Measurements from ENCODE around the gene ERLIN1. TPM values are rescaled to one million over a fixed set of nuclear protein-coding genes. Genes with fewer than 3 reads are reported as not detected.
"Not testable (repeated sequence)": the region's sequence is repeated elsewhere in the genome, so short reads cannot be mapped to it uniquely, and the experiment has no call there.

ERLIN1 gene
- total RNA-seq, 2 donors from 2014 or later: 9.3 to 21.2 TPM

DNA sequence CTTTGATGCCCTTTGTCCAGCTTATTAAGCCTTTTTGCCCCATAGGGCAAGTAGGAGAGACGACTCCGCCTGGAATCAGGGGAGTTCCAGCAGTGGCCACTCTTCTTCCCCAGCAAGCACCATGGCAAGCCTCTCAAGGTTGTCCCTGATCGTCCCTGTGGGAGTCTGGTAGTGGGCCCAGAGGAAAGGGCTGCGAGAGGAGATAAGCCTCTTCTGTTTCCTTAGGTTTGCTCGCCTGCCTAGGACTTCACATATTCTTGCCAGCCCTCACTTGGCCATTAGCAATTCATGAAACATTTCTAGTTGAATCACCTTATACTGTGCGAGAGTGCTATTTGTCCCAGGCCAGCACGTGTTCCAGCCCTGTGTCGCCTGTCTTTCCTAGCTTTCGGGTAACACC is 56.4 kb downstream of the ERLIN1 start:
- Histone ChIP-seq H3K36me3 (no peaks in the 10 kb centered on the region), H3K27ac (no peak overlapping the region), H3K4me3 (no peak overlapping the region), H3K4me1 (ENCODE audit: control insufficient read depth in 1 of 2, low read depth in 2 of 2) (no peaks in the 10 kb centered on the region), H3K9me3 (no peaks in the 10 kb centered on the region), H3K27me3 (replicated peaks; ENCODE audit: insufficient read depth) (no peaks in the 10 kb centered on the region)
- DNase-seq (ENCODE audit: low spot score): no peak
- ATAC-seq (ENCODE audit: insufficient number of reproducible peaks, low FRiP score, low read depth): no peak
- no peak for TF ChIP-seq CTCF (IDR thresholded peaks at IDR 0.05)

DNA sequence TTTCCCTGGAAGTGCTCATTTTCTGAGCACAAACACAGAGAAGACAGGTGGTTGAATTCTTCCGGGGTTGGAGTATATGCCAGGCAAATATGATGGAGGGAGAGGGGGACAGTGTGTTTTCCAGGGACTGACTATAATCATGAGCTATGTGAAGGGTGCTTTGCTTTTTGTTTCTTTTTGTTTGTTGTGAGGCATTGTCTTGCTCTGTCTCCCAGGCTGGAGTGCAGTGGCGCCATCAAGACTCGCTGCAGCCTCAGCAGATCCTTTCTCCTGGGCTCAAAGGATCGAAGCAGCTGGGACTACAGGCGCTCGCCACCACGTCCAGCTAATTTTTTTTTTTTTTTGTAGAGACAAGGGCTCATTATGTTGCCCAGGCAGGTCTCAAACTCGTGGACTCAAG is 56.9 kb downstream of the ERLIN1 start:
- no peak for ATAC-seq (ENCODE audit: insufficient number of reproducible peaks, low FRiP score, low read depth)
- no peaks in the 10 kb centered on the region for H3K9me3 ChIP-seq
- no peaks in the 10 kb centered on the region for H3K27me3 ChIP-seq (replicated peaks; ENCODE audit: insufficient read depth)
- TF ChIP-seq CTCF (IDR thresholded peaks at IDR 0.05): no peak
- H3K36me3 ChIP-seq: no peaks in the 10 kb centered on the region
- H3K4me3 ChIP-seq: no peak overlapping the region
- no peak for DNase-seq (ENCODE audit: low spot score)
- H3K27ac ChIP-seq: no peak overlapping the region
- no peaks in the 10 kb centered on the region for H3K4me1 ChIP-seq (ENCODE audit: control insufficient read depth in 1 of 2, low read depth in 2 of 2)

GRCh38 chr10:100125335-100125734 is 60.5 kb downstream of the ERLIN1 start:
- not testable (repeated sequence) for ATAC-seq (ENCODE audit: insufficient number of reproducible peaks, low FRiP score, low read depth); H3K9me3 ChIP-seq; H3K36me3 ChIP-seq; H3K27me3 ChIP-seq (replicated peaks; ENCODE audit: insufficient read depth); H3K27ac ChIP-seq; H3K4me1 ChIP-seq (ENCODE audit: control insufficient read depth in 1 of 2, low read depth in 2 of 2); DNase-seq (ENCODE audit: low spot score); H3K4me3 ChIP-seq

GRCh38 chr10:100124097-100124496 is 61.7 kb downstream of the ERLIN1 start:
- no peaks in the 10 kb centered on the region for H3K36me3 ChIP-seq
- H3K27ac ChIP-seq: no peak overlapping the region
- DNase-seq (ENCODE audit: low spot score) (no peak), ATAC-seq (ENCODE audit: insufficient number of reproducible peaks, low FRiP score, low read depth) (no peak)
- no peaks in the 10 kb centered on the region for H3K27me3 ChIP-seq (replicated peaks; ENCODE audit: insufficient read depth)
- no peak overlapping the region for H3K4me3 ChIP-seq
- no peak for TF ChIP-seq CTCF (IDR thresholded peaks at IDR 0.05)
- no peaks in the 10 kb centered on the region for H3K4me1 ChIP-seq (ENCODE audit: control insufficient read depth in 1 of 2, low read depth in 2 of 2)
- H3K9me3 ChIP-seq: no peaks in the 10 kb centered on the region

- no peak for DNase-seq (ENCODE audit: low spot score)
- Histone ChIP-seq H3K27ac (no peak overlapping the region), H3K4me1 (ENCODE audit: control insufficient read depth in 1 of 2, low read depth in 2 of 2) (no peaks in the 10 kb centered on the region), H3K9me3 (no peaks in the 10 kb centered on the region), H3K4me3 (no peak overlapping the region), H3K36me3 (no peaks in the 10 kb centered on the region), H3K27me3 (replicated peaks; ENCODE audit: insufficient read depth) (no peaks in the 10 kb centered on the region)
- TF ChIP-seq CTCF (IDR thresholded peaks at IDR 0.05): no peak
- no peak for ATAC-seq (ENCODE audit: insufficient number of reproducible peaks, low FRiP score, low read depth)
Observed at GRCh38 chr10:100122780-100123179, 63.0 kb downstream of the ERLIN1 start.

DNA sequence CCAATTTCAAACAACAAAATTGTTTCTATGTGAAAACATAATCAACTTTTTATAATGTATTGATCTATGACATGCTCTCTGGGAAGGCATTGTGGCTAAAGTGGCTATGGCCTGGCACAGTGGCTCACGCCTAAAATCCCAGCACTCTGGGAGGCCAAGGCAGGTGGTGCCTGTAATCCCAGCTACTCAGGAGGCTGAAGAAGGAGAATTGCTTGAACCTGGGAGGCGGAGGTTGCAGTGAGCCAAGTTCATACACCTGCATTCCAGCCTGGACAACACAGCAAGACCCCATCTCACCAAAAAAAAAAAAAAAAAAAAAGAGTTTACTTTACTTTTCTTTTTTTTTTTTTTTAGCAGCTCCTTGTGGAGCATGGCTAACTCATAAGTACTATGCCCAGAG is 65.3 kb downstream of the ERLIN1 start:
- Histone ChIP-seq H3K4me3 (no peak overlapping the region), H3K27ac (no peak overlapping the region), H3K9me3 (no peaks in the 10 kb centered on the region), H3K4me1 (ENCODE audit: control insufficient read depth in 1 of 2, low read depth in 2 of 2) (no peaks in the 10 kb centered on the region), H3K36me3 (no peaks in the 10 kb centered on the region), H3K27me3 (replicated peaks; ENCODE audit: insufficient read depth) (no peaks in the 10 kb centered on the region)
- DNase-seq (ENCODE audit: low spot score) (no peak), ATAC-seq (ENCODE audit: insufficient number of reproducible peaks, low FRiP score, low read depth) (no peak)
- TF ChIP-seq CTCF (IDR thresholded peaks at IDR 0.05): no peak
